Muscle layer of colon (tissue), 2 donors: ENCODE results near the gene VDR.

Experiments
- H3K27ac ChIP-seq: one replicate; pipeline ENCODE4 v1.7.0; 2013; ENCODE audit warnings: low read depth, mild to moderate bottlenecking, low read length, moderate library complexity
- H3K27me3 ChIP-seq, 2 donors: one replicate each; pipeline ENCODE4 v1.7.0; 2013; ENCODE audit warnings: low read length in 2 of 2, mild to moderate bottlenecking in 2 of 2; ENCODE audit not compliant: insufficient read depth in 2 of 2, control insufficient read depth in 1 of 2
- H3K36me3 ChIP-seq: one replicate; pipeline ENCODE4 v1.7.0; 2013; ENCODE audit warnings: mild to moderate bottlenecking, low read length; ENCODE audit not compliant: insufficient read depth
- H3K4me1 ChIP-seq: one replicate; pipeline ENCODE4 v1.7.0; 2013; ENCODE audit warnings: mild to moderate bottlenecking, low read length; ENCODE audit not compliant: insufficient read depth
- H3K4me3 ChIP-seq, 2 donors: one replicate each; pipeline ENCODE4 v1.7.0; 2013; ENCODE audit warnings: low read length in 2 of 2, low read depth in 1 of 2, mild to moderate bottlenecking in 1 of 2, moderate library complexity in 1 of 2
- H3K9ac ChIP-seq: one replicate; pipeline ENCODE4 v1.7.0; 2013; ENCODE audit warnings: low read length
- H3K9me3 ChIP-seq: one replicate; pipeline ENCODE4 v1.7.0; 2013; ENCODE audit warnings: mild to moderate bottlenecking, low read length
- donor health status: abdominal sarcoma.
- donor health status: Adenocarcinoma of cecum.

Gene VDR

DNA sequence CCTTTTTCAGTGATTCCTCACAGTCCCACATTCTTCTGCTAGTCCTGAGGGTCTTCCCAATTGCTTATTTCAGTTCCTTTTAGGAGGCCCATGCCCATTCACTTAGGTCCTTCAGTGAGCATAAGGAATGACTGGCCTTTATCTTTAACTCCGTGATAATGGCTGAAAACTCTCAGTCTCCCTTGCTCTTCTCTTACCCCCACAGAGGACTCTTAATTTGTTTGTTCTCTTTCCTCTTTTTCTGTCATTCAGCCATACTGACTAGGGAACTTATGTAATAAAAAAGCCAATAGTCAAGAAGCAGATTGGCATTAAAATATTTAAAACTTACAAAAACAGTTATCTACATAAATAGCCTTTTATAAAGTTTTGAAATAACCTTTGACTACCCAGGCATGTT is 17.1 kb upstream of the VDR start:
- no peaks in the 10 kb centered on the region for H3K4me1 ChIP-seq
- H3K4me3 ChIP-seq, result no peak overlapping the region
- no peaks in the 10 kb centered on the region for H3K36me3 ChIP-seq
- H3K27me3 ChIP-seq, result no peaks in the 10 kb centered on the region
- no peak overlapping the region for H3K27ac ChIP-seq
- no peaks in the 10 kb centered on the region for H3K9me3 ChIP-seq
- H3K9ac ChIP-seq, result no peak overlapping the region

DNA sequence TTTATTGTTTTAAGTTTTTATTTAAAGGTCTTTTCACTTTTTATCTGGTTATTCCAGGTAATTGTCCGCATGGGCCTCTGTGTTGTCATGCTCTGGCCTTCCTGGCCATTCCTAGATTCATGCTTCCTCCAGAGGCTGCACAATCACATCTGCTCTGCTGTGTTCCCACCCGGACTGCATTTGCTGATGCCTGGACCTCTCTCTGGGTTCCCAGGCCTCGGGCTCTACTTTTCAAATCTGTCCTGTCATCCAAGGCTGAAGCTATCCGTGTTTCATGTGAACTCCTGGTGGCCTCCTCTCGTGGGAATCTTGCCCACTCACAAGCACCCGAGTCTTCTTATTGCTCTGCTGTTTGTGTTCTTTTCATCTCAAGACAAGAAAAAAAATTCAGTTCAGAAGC is 16.1 kb upstream of the VDR start:
- H3K9ac ChIP-seq, result no peak overlapping the region
- H3K27ac ChIP-seq, result no peak overlapping the region
- H3K27me3 ChIP-seq, result no peaks in the 10 kb centered on the region
- no peaks in the 10 kb centered on the region for H3K36me3 ChIP-seq
- no peak overlapping the region for H3K4me3 ChIP-seq
- H3K9me3 ChIP-seq, result no peaks in the 10 kb centered on the region
- H3K4me1 ChIP-seq, result no peaks in the 10 kb centered on the region

DNA sequence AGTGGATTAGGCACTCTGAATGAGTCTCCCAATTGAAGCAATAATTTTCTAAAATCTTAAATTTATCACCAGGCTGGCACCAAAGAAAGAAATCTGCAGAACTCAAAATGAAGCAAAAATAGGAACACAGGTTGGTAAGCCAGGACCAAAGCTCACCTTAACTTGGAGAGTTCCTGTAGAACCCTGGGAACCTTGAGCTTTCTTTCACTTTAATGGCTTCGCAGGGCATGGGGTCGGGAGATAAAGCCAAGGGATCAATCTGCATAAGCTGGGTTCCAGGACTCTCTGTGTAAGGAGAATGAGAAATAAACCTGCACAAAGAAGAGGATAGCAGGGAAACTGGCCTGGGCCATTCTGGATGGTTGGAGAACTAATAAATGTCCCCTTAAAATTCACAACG is 8.3 kb upstream of the VDR start:
- no peaks in the 10 kb centered on the region for H3K36me3 ChIP-seq
- no peaks in the 10 kb centered on the region for H3K4me1 ChIP-seq
- no peak overlapping the region for H3K4me3 ChIP-seq
- H3K27me3 ChIP-seq, result no peaks in the 10 kb centered on the region
- no peak overlapping the region for H3K27ac ChIP-seq
- no peaks in the 10 kb centered on the region for H3K9me3 ChIP-seq
- H3K9ac ChIP-seq, result no peak overlapping the region

GRCh38 chr12:47912556-47912955 is 7.8 kb upstream of the VDR start:
- no peak overlapping the region for H3K27ac ChIP-seq
- no peak overlapping the region for H3K4me3 ChIP-seq
- no peaks in the 10 kb centered on the region for H3K36me3 ChIP-seq
- H3K27me3 ChIP-seq, result no peaks in the 10 kb centered on the region
- no peaks in the 10 kb centered on the region for H3K9me3 ChIP-seq
- no peaks in the 10 kb centered on the region for H3K4me1 ChIP-seq
- no peak overlapping the region for H3K9ac ChIP-seq

GRCh38 chr12:47910981-47911380 is 6.2 kb upstream of the VDR start:
- H3K9ac ChIP-seq, result no peak overlapping the region
- no peaks in the 10 kb centered on the region for H3K9me3 ChIP-seq
- H3K27ac ChIP-seq, result no peak overlapping the region
- no peaks in the 10 kb centered on the region for H3K36me3 ChIP-seq
- H3K4me1 ChIP-seq, result no peaks in the 10 kb centered on the region
- no peaks in the 10 kb centered on the region for H3K27me3 ChIP-seq
- H3K4me3 ChIP-seq, result no peak overlapping the region

GRCh38 chr12:47910486-47910885 is 5.7 kb upstream of the VDR start:
- Histone ChIP-seq H3K36me3 (no peaks in the 10 kb centered on the region), H3K27me3 (no peaks in the 10 kb centered on the region), H3K9ac (no peak overlapping the region), H3K27ac (no peak overlapping the region), H3K4me1 (no peaks in the 10 kb centered on the region), H3K4me3 (no peak overlapping the region), H3K9me3 (no peaks in the 10 kb centered on the region)

DNA sequence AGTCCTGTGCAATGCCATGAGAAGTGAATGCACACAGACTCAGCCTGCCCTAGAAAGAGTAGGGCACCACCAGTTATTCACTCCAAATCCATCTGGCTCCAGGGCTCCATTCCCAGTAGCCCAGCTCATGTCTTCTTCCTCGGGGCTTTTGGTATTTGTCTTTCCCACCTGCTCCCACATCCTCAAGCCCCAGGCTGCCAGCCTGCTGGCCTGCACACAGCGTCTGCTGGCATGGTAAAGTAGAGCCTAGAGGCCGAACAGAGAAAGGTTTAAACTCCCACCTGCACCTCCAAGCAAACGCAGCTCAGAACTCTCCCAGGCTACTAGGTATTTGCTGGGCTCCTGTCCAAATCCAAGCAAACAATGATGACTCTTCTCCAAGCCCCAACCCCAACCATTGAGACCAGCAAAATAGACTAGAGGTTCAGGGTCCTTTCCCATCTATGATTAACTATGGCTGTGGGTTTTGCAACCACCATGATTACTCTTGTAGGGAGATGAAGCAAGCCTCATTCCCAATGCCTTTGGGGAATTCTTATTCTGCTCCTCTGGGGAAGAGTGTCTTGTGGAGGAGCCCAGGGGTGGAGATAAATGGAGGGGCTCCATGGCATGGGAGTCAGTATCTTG is 5.2 kb upstream of the VDR start:
- Histone ChIP-seq H3K4me1 (no peaks in the 10 kb centered on the region), H3K27ac (no peak overlapping the region), H3K27me3 (no peaks in the 10 kb centered on the region), H3K9ac (no peak overlapping the region), H3K9me3 (no peaks in the 10 kb centered on the region), H3K4me3 (no peak overlapping the region), H3K36me3 (no peaks in the 10 kb centered on the region)

GRCh38 chr12:47908738-47909137 is 3.9 kb upstream of the VDR start:
- H3K9ac ChIP-seq, result no peak overlapping the region
- H3K36me3 ChIP-seq, result no peaks in the 10 kb centered on the region
- no peak overlapping the region for H3K27ac ChIP-seq
- H3K27me3 ChIP-seq, result no peaks in the 10 kb centered on the region
- H3K9me3 ChIP-seq, result no peaks in the 10 kb centered on the region
- H3K4me3 ChIP-seq, result no peak overlapping the region
- peaks cover 9% of the 10 kb centered on the region for H3K4me1 ChIP-seq

- H3K4me3 ChIP-seq, result no peak overlapping the region
- H3K4me1 ChIP-seq, result peaks cover 16% of the 10 kb centered on the region
- no peaks in the 10 kb centered on the region for H3K36me3 ChIP-seq
- no peaks in the 10 kb centered on the region for H3K9me3 ChIP-seq
- H3K27ac ChIP-seq, result no peak overlapping the region
- no peaks in the 10 kb centered on the region for H3K27me3 ChIP-seq
- H3K9ac ChIP-seq, result no peak overlapping the region
Observed at GRCh38 chr12:47907851-47908454, 3.2 kb upstream of the VDR start.

DNA sequence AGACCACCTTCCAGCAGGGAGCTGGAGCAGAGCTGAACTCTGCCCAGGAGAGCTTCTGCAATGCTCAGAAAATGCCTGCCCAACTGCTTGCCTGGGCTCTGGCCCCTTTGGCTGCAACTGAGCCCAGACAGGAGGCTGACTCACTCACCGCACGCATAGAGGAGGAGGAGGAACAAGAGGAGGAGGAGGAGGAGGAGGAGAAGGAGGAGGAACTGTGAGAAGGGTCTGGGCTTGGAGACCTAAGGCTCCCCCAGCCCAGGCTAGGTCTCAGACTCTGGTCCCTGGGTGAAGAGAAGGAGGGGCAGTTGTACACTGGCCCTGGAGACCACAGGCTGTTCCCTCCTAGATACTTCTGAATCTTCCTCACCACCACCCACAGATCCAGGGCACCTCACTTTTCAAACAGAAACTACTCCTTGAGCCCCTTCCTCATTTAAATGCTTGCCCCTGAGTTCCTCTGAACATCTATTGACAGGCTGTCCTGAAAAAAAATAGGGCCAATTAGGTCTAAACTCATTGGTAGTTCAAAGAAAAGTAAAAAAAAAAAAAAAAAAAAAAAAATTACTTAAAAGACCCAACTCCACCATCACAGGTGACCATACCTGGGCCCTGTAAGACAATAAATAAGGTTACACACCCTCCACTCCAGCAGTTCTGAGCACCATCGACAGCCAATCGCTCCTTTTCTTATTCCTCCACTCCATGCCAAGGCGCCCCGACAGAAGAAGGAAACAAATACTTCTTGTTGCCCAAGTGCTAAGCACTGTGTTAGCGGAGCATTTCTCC is 674 bp downstream of the VDR start:
- Histone ChIP-seq H3K4me3 (peak overlapping the region; percentile 55 to 63), H3K9ac (no peak overlapping the region), H3K27me3 (peaks cover 0 to 23% of the 10 kb centered on the region in 2 donors), H3K9me3 (no peaks in the 10 kb centered on the region), H3K36me3 (no peaks in the 10 kb centered on the region), H3K27ac (no peak overlapping the region), H3K4me1 (peaks cover 18% of the 10 kb centered on the region)

- no peak overlapping the region for H3K9ac ChIP-seq
- H3K4me3 ChIP-seq, result no peak overlapping the region
- peaks cover 0 to 23% of the 10 kb centered on the region in 2 donors for H3K27me3 ChIP-seq
- H3K36me3 ChIP-seq, result no peaks in the 10 kb centered on the region
- peaks cover 18% of the 10 kb centered on the region for H3K4me1 ChIP-seq
- no peaks in the 10 kb centered on the region for H3K9me3 ChIP-seq
- H3K27ac ChIP-seq, result no peak overlapping the region
Observed at GRCh38 chr12:47903151-47903611, 1.6 kb downstream of the VDR start.
